Measurements from ENCODE around the gene ANKFN1. TPM values are rescaled to one million over a fixed set of nuclear protein-coding genes. Genes with fewer than 3 reads are reported as not detected.

The ANKFN1 gene
- total and polyA plus RNA-seq, 7 donors: 0.01 to 0.28 (median 0.04) TPM; not detected in 3

DNA sequence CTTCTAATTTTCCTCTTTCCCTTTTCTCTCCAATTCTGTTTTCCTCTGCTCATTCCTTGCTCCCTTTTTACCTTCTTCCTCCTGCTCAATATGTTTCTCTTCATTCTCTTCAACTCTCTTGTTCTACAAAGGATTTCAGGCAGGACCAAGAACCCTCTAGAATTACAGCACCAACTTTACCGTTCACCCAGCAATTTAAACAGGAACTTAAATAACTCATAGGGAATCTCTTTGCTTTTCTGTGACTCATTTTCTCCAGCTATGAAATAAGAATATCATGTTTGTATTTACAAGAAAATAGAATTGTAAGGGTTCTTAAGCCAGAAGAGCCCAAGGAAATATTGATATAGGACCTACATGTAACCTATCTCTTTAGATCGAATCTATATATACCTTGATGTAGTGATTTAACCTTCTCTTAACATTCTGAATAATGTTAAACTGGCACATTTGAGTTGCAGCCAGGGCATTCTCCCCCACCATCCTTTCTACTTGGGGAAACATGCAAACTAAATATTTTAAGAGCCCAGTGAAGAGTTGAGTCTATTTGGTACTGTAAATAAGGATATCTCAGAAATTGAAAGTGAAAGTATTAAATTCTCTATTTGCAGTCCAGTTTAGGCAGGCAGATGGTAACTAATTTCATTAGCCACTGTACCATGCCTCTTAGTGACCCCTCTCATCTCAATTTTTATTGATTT lies 137.0 kb downstream of the ANKFN1 start:
- ATAC-seq (no peak), DNase-seq (no peak)
- TF ChIP-seq, protein P1, sequence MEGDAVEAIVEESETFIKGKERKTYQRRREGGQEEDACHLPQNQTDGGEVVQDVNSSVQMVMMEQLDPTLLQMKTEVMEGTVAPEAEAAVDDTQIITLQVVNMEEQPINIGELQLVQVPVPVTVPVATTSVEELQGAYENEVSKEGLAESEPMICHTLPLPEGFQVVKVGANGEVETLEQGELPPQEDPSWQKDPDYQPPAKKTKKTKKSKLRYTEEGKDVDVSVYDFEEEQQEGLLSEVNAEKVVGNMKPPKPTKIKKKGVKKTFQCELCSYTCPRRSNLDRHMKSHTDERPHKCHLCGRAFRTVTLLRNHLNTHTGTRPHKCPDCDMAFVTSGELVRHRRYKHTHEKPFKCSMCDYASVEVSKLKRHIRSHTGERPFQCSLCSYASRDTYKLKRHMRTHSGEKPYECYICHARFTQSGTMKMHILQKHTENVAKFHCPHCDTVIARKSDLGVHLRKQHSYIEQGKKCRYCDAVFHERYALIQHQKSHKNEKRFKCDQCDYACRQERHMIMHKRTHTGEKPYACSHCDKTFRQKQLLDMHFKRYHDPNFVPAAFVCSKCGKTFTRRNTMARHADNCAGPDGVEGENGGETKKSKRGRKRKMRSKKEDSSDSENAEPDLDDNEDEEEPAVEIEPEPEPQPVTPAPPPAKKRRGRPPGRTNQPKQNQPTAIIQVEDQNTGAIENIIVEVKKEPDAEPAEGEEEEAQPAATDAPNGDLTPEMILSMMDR (IDR thresholded peaks at IDR 0.05): no peak
- no peaks in the 10 kb centered on the region for H3K36me3 ChIP-seq (ENCODE audit: insufficient read depth in 1 of 2, low read depth in 1 of 2)
- H3K4me1 ChIP-seq: peaks cover 4% of the 10 kb centered on the region
- intact Hi-C loops (cut with DNase I): no loop called here
- H3K4me3 ChIP-seq: no peak overlapping the region
- H3K27ac ChIP-seq: no peak overlapping the region
- H3K9me3 ChIP-seq: no peaks in the 10 kb centered on the region
- H3K27me3 ChIP-seq (ENCODE audit: insufficient read depth in 3 of 3, low read length in 2 of 3): no peaks in the 10 kb centered on the region
- 81 to 85% (median 82%) methylated on average over 2 of the region's 2 CpGs for WGBS, 3 donors

DNA sequence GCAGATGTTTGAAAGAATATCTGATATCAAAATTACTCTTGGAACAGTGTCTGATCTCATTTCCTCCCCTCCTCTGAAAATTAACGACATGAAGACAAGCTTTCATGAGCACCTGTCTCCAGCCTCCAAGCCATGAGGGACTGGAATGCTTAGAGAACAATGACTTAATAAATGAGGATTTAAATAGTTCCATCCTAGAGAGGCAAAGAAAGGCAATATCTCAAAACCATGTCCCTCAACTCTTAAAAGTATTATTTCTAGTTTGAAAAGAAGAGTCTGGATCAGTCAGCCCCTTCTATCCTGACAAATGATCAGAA lies 137.5 kb downstream of the ANKFN1 start:
- TF ChIP-seq, protein P1 (IDR thresholded peaks at IDR 0.05): no peak
- no peak overlapping the region for H3K4me3 ChIP-seq
- no peak overlapping the region for H3K27ac ChIP-seq
- WGBS, 3 donors: 0 to 7% (median 4%) methylated on average over 1 of the region's 1 CpG
- ATAC-seq: no peak
- no peak for DNase-seq
- intact Hi-C loops (cut with DNase I): no loop called here
- H3K27me3 ChIP-seq (ENCODE audit: insufficient read depth in 3 of 3, low read length in 2 of 3): no peaks in the 10 kb centered on the region
- H3K36me3 ChIP-seq (ENCODE audit: insufficient read depth in 1 of 2, low read depth in 1 of 2): no peaks in the 10 kb centered on the region
- H3K9me3 ChIP-seq: no peaks in the 10 kb centered on the region
- peaks cover 4% of the 10 kb centered on the region for H3K4me1 ChIP-seq

DNA sequence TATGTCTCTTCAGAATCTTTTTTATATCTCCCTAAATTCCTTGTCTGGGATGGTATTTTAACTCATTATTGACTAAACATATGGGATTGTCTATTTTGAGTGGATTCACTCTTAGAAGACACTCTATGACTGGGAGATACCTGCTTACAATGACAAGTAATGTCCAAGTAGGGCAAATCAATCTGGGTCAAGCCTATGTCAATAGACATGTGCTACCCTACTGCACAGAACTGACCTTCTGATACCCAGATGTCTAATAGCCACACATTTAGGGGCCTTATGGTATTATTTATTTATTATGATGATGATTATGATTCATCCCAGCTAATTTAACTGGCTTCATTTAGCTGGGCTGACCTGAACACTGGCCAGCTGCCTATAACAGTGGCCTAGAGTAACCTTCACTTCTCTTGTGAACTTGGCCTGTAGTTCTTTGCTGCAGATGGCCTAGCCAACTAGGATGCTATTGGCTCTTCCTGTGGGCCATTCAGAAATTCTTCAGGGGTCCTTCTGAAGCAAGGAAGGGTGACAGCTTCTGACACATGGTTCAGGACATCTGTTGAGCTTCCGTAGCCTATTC lies 138.0 kb downstream of the ANKFN1 start:
- no peaks in the 10 kb centered on the region for H3K9me3 ChIP-seq
- TF ChIP-seq, protein P1 (IDR thresholded peaks at IDR 0.05): no peak
- peak in 1 of 4 donors; percentile 27 for ATAC-seq
- WGBS, 3 donors: 70 to 74% (median 70%) methylated on average over 1 of the region's 1 CpG
- DNase-seq: no peak
- peaks cover 4% of the 10 kb centered on the region for H3K4me1 ChIP-seq
- no peaks in the 10 kb centered on the region for H3K36me3 ChIP-seq (ENCODE audit: insufficient read depth in 1 of 2, low read depth in 1 of 2)
- no peaks in the 10 kb centered on the region for H3K27me3 ChIP-seq (ENCODE audit: insufficient read depth in 3 of 3, low read length in 2 of 3)
- intact Hi-C loops (cut with DNase I): no loop called here
- no peak overlapping the region for H3K4me3 ChIP-seq
- H3K27ac ChIP-seq: no peak overlapping the region

DNA sequence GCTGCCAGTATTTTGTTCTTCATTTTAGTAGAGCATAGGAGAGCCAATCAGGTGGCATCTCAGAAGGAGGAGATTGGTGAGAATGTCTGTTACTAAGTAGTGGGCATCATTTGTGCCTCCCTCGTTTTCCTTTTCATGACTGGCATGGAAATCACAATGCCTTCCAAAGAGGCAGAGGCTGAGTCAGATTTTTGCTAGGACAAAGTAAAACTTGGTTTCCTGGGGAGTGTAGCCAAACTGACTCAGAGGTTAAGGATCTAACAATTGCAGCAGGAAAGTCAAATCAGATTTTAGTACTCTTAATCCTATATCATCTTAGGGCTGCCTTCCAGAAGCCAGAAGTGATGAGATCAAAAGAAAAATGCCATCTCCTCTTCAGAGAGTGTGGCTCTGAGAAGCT lies 138.7 kb downstream of the ANKFN1 start:
- ATAC-seq (peak in 1 of 4 donors; percentile 20), DNase-seq (no peak)
- 28 to 48% (median 29%) methylated on average over 1 of the region's 1 CpG for WGBS, 3 donors
- H3K27ac ChIP-seq: no peak overlapping the region
- no peak overlapping the region for H3K4me3 ChIP-seq
- H3K36me3 ChIP-seq (ENCODE audit: insufficient read depth in 1 of 2, low read depth in 1 of 2): no peaks in the 10 kb centered on the region
- H3K4me1 ChIP-seq: peaks cover 4% of the 10 kb centered on the region
- TF ChIP-seq, protein P1 (IDR thresholded peaks at IDR 0.05): no peak
- no peaks in the 10 kb centered on the region for H3K27me3 ChIP-seq (ENCODE audit: insufficient read depth in 3 of 3, low read length in 2 of 3)
- H3K9me3 ChIP-seq: no peaks in the 10 kb centered on the region
- intact Hi-C loops (cut with DNase I): no loop called here

DNA sequence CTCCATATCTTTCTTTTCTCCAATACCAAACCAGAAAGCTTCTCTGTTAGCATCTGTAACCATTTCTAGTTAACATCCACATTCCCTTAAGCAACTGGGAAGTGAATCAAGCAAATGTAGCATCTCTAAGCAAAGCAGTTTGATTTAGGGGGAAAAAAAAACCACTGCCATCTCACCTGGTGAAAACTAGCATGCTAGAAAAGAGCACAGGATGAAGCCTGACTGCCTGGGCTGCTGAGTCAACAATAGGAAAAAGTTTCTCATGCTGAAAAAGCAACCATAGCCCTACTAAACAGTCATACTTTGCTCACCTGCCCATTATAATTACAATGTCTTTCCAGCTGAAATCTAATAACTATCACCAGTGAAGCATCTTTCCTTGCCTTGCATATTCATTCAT lies 139.3 kb downstream of the ANKFN1 start:
- no peaks in the 10 kb centered on the region for H3K27me3 ChIP-seq (ENCODE audit: insufficient read depth in 3 of 3, low read length in 2 of 3)
- H3K9me3 ChIP-seq: no peaks in the 10 kb centered on the region
- DNase-seq (no peak), ATAC-seq (no peak)
- H3K27ac ChIP-seq: no peak overlapping the region
- H3K4me1 ChIP-seq: peaks cover 4% of the 10 kb centered on the region
- no peak overlapping the region for H3K4me3 ChIP-seq
- intact Hi-C loops (cut with DNase I): no loop called here
- no peaks in the 10 kb centered on the region for H3K36me3 ChIP-seq (ENCODE audit: insufficient read depth in 1 of 2, low read depth in 1 of 2)
- TF ChIP-seq, protein P1 (IDR thresholded peaks at IDR 0.05): no peak
